Calu3 (cell line): ENCODE results near the gene ALPK3. TPM values are rescaled to one million over a fixed set of nuclear protein-coding genes. Genes with fewer than 3 reads are reported as not detected.

ENCODE experiments used
- BruUV-seq: library from RNA; stranded (reverse); fragments of 400-500 nt; replicated peaks from 2 replicates; lab custom pipeline; 2021; lab: Mats Ljungman, UMichigan
- CTCF ChIA-PET: fragments of 300-600 bp; sonication (Branson Sonifier 250); formaldehyde crosslinking; loops from one replicate; lab custom pipeline; 2022; ENCODE audit warnings: antibody characterized with exemption; lab: Charles Lee
- DNase-seq: peaks from one replicate; pipeline ENCODE4 v3.0.0; 2022
- H3K27ac Mint-ChIP-seq: one replicate; pipeline ENCODE4 v1.8.0; 2022; ENCODE audit warnings: mixed read lengths; ENCODE audit not compliant: unreplicated experiment
- H3K27me3 Mint-ChIP-seq: one replicate; pipeline ENCODE4 v1.8.0; 2022; ENCODE audit warnings: mixed read lengths; ENCODE audit not compliant: unreplicated experiment
- H3K36me3 Mint-ChIP-seq: one replicate; pipeline ENCODE4 v1.8.0; 2022; ENCODE audit warnings: mild to moderate bottlenecking, moderate library complexity, mixed read lengths; ENCODE audit not compliant: insufficient read depth, unreplicated experiment
- H3K4me1 Mint-ChIP-seq: one replicate; pipeline ENCODE4 v1.8.0; 2022; ENCODE audit warnings: mild to moderate bottlenecking, low read depth, mixed read lengths; ENCODE audit not compliant: unreplicated experiment
- H3K4me3 Mint-ChIP-seq: one replicate; pipeline ENCODE4 v1.8.0; 2022; ENCODE audit warnings: mild to moderate bottlenecking, low read depth, moderate library complexity, mixed read lengths; ENCODE audit not compliant: unreplicated experiment
- H3K9me3 Mint-ChIP-seq: one replicate; pipeline ENCODE4 v1.8.0; 2022; ENCODE audit warnings: low read depth, mixed read lengths; ENCODE audit not compliant: unreplicated experiment
- CTCF ChIP-seq: fragments of 200-600 bp; IDR thresholded peaks from one replicate; pipeline ENCODE4 v1.8.0; 2022; ENCODE audit warnings: antibody characterized with exemption; ENCODE audit not compliant: unreplicated experiment
- intact Hi-C: fragments of 100-400 bp; cut with micrococcal nuclease; formaldehyde crosslinking; loops from one replicate; pipeline ENCODE4 v1.10.0; 2022; ENCODE audit not compliant: unreplicated experiment
- total RNA-seq: library from RNA; stranded (reverse); gene quantifications from 2 replicates; pipeline ENCODE4 v1.2.3, GENCODE V29; 2022

The ALPK3 gene
- total RNA-seq, 1 experiment from 2014 or later = 4.6 TPM

- Mint-ChIP-seq H3K9me3 (no peaks in the 10 kb centered on the region), H3K27me3 (no peaks in the 10 kb centered on the region), H3K36me3 (peaks cover 24% of the 10 kb centered on the region), H3K4me1 (peaks cover 45% of the 10 kb centered on the region), H3K27ac (no peak overlapping the region), H3K4me3 (no peak overlapping the region)
- no TSS peak for BruUV-seq
- intact Hi-C loops = no loop called here
- TF ChIP-seq CTCF = no peak
- CTCF ChIA-PET = no interaction called here
- DNase-seq = no peak
Measured at GRCh38 chr15:84862214-84862975, 45.2 kb downstream of the ALPK3 start.

GRCh38 chr15:84863565-84864443, 46.6 kb downstream of the ALPK3 start:
- CTCF ChIA-PET = no interaction called here
- no peaks in the 10 kb centered on the region for H3K27me3 Mint-ChIP-seq

GRCh38 chr15:84864444-84864795, 47.3 kb downstream of the ALPK3 start:
- Mint-ChIP-seq H3K27ac (no peak overlapping the region), H3K36me3 (peaks cover 8% of the 10 kb centered on the region), H3K4me3 (no peak overlapping the region), H3K9me3 (no peaks in the 10 kb centered on the region), H3K27me3 (no peaks in the 10 kb centered on the region), H3K4me1 (peaks cover 28% of the 10 kb centered on the region)
- no peak for DNase-seq
- intact Hi-C loops = no loop called here
- BruUV-seq = no TSS peak
- TF ChIP-seq CTCF = no peak
- CTCF ChIA-PET = interaction anchor here (0.5 to 0.6 kb wide), 2 partner anchors 135 to 179 kb away, joined by 3 to 4 read pairs; no protein-coding TSS in a partner anchor

More at GRCh38 chr15:84863565-84864443, 46.6 kb downstream of the ALPK3 start:
- Mint-ChIP-seq H3K9me3 (no peaks in the 10 kb centered on the region), H3K4me1 (peaks cover 34% of the 10 kb centered on the region), H3K27ac (no peak overlapping the region), H3K36me3 (peaks cover 14% of the 10 kb centered on the region), H3K4me3 (no peak overlapping the region)
- no TSS peak for BruUV-seq
- DNase-seq = no peak
- intact Hi-C loops = no loop called here
- TF ChIP-seq CTCF = no peak

GRCh38 chr15:84865074-84865569, 48.0 kb downstream of the ALPK3 start:
- no peak overlapping the region for H3K27ac Mint-ChIP-seq
- no peak overlapping the region for H3K4me3 Mint-ChIP-seq
- H3K36me3 Mint-ChIP-seq = peaks cover under 1% of the 10 kb centered on the region
- H3K9me3 Mint-ChIP-seq = no peaks in the 10 kb centered on the region
- intact Hi-C loops = no loop called here
- BruUV-seq = no TSS peak
- no peak for DNase-seq
- CTCF ChIA-PET = interaction anchor here (0.5 to 0.8 kb wide), 2 partner anchors 63 to 134 kb away, joined by 3 to 4 read pairs; no protein-coding TSS in a partner anchor
- no peaks in the 10 kb centered on the region for H3K27me3 Mint-ChIP-seq
- H3K4me1 Mint-ChIP-seq = peaks cover 22% of the 10 kb centered on the region
- no peak for TF ChIP-seq CTCF
